PC-3 (cell line): ENCODE results near the gene NEDD9. TPM values are rescaled to one million over a fixed set of nuclear protein-coding genes. Genes with fewer than 3 reads are reported as not detected.

ENCODE experiments used
- ATAC-seq: fragments of 200-7000 bp; cut with Tn5 transposase; 2 replicates; pipeline ENCODE4 v1.9.1; 2020; ENCODE audit warnings: mild to moderate bottlenecking, moderate library complexity
- BruUV-seq: library from RNA; stranded (reverse); fragments of 400-500 nt; replicated peaks from 2 replicates; lab custom pipeline; 2021; lab: Mats Ljungman, UMichigan
- CTCF ChIA-PET: fragments of 300-600 bp; sonication (Branson Sonifier 250); formaldehyde crosslinking; loops from one replicate; lab custom pipeline; 2022; ENCODE audit warnings: antibody characterized with exemption; lab: Charles Lee
- POLR2A ChIA-PET: fragments of 300-600 bp; sonication (Branson Sonifier 250); formaldehyde crosslinking; loops from one replicate; lab custom pipeline; 2022; ENCODE audit warnings: antibody characterized with exemption; ENCODE audit not compliant: unreplicated experiment; lab: Charles Lee
- DNase-seq: peaks from one replicate; pipeline ENCODE4 v3.0.0-alpha.2; 2015
- H2AFZ ChIP-seq: fragments of 300-600 bp; sonication (generic); 2 replicates; pipeline ENCODE4 v1.6.0; 2016; ENCODE audit warnings: antibody characterized with exemption, low read length
- H3F3A ChIP-seq: fragments of 300-600 bp; sonication (generic); one replicate; pipeline ENCODE4 v1.6.0; 2017; ENCODE audit warnings: antibody characterized with exemption, low read length, control low read depth, mild to moderate bottlenecking; ENCODE audit not compliant: unreplicated experiment
- H3K27ac ChIP-seq: fragments of 300-600 bp; sonication (generic); 2 replicates; pipeline ENCODE4 v1.5.1; 2016; ENCODE audit warnings: mild to moderate bottlenecking, low read length
- H3K27me3 ChIP-seq: fragments of 300-600 bp; sonication (generic); 2 replicates; pipeline ENCODE4 v1.6.1; 2016; ENCODE audit warnings: low read length, mixed read lengths
- H3K36me3 ChIP-seq: fragments of 300-600 bp; sonication (generic); 2 replicates; pipeline ENCODE4 v1.6.1; 2016; ENCODE audit warnings: low read depth, mixed run types, low read length, mixed read lengths
- H3K4me1 ChIP-seq: fragments of 300-600 bp; sonication (generic); 2 replicates; pipeline ENCODE4 v1.5.1; 2016; ENCODE audit warnings: low read length; ENCODE audit not compliant: insufficient read depth
- H3K4me2 ChIP-seq: fragments of 300-600 bp; sonication (generic); 2 replicates; pipeline ENCODE4 v1.6.0; 2016; ENCODE audit warnings: low read length
- H3K4me3 ChIP-seq: fragments of 300-600 bp; sonication (generic); 2 replicates; pipeline ENCODE4 v1.5.1; 2016; ENCODE audit warnings: mild to moderate bottlenecking, low read length, mixed read lengths
- H3K79me2 ChIP-seq: fragments of 300-600 bp; sonication (generic); 2 replicates; pipeline ENCODE4 v1.6.1; 2017; ENCODE audit warnings: low read length, mixed read lengths
- H3K9ac ChIP-seq: fragments of 300-600 bp; sonication (generic); 2 replicates; pipeline ENCODE4 v1.6.0; 2016; ENCODE audit warnings: mild to moderate bottlenecking, low read length
- H3K9me2 ChIP-seq: fragments of 300-600 bp; sonication (generic); replicated peaks from 2 replicates; pipeline ENCODE4 v1.6.1; 2016; ENCODE audit warnings: mixed run types, low read length, mixed read lengths
- H3K9me3 ChIP-seq: fragments of 300-600 bp; sonication (generic); 2 replicates; pipeline ENCODE4 v1.6.1; 2016; ENCODE audit warnings: low read length, mixed read lengths
- H4K20me1 ChIP-seq: fragments of 300-600 bp; sonication (generic); 2 replicates; pipeline ENCODE4 v1.6.1; 2016; ENCODE audit warnings: low read length, mixed read lengths
- CTCF ChIP-seq: fragments of 300-600 bp; sonication (generic); conservative IDR thresholded peaks from 2 replicates; pipeline ENCODE4 v1.5.1; 2017; ENCODE audit warnings: antibody characterized with exemption, low read depth, mild to moderate bottlenecking, low read length
- EZH2 ChIP-seq: fragments of 300-600 bp; sonication (generic); IDR thresholded peaks from one replicate; pipeline ENCODE4 v1.6.1; 2017; ENCODE audit warnings: antibody characterized with exemption, mild to moderate bottlenecking, low read length; ENCODE audit not compliant: unreplicated experiment
- EZH2phosphoT487 ChIP-seq: fragments of 300-600 bp; sonication (generic); IDR thresholded peaks from 2 replicates; pipeline ENCODE4 v1.6.1; 2018; ENCODE audit warnings: mild to moderate bottlenecking, antibody characterized with exemption, low read length, borderline replicate concordance
- intact Hi-C: fragments of 100-400 bp; cut with micrococcal nuclease; formaldehyde crosslinking; loops from 2 replicates; pipeline ENCODE4 v1.9.0; 2023
- total RNA-seq: library from RNA; depleted of rRNA; stranded (reverse); fragments of >200 nt; gene quantifications from 2 replicates; pipeline ENCODE4 v1.2.3, GENCODE V29; 2014

Gene NEDD9
- total RNA-seq, 1 experiment from 2014 or later, result 12.1 TPM

DNA sequence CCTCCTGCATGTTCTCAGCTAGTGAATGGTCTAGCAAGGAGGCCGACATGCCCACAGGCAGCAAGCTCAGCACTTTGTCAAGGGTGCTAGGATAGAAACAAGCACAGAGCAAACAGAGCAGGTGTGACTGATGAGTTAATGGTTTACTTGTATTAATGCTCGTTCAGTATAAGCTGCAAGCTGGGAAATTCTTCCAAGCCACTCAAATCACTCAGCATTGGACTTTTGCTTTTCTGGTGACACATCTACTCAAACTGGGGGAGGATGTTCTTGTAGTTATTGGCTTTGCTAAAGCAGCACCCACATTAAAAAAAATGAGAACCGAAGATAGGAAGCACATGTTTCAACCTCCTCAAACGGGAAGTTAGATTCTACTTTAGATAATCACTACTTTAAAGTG is 43.1 kb upstream of the NEDD9 start:
- no peak overlapping the region for H2AFZ ChIP-seq
- no TSS peak for BruUV-seq
- ATAC-seq, result no peak
- no peak for DNase-seq
- H3K27me3 ChIP-seq, result no peaks in the 10 kb centered on the region
- TF ChIP-seq EZH2 (no peak), CTCF (no peak), EZH2phosphoT487 (no peak)
- no peaks in the 10 kb centered on the region for H3K36me3 ChIP-seq
- H3K9ac ChIP-seq, result no peak overlapping the region
- no peaks in the 10 kb centered on the region for H3F3A ChIP-seq
- ChIA-PET CTCF (no interaction called here), POLR2A (no interaction called here)
- H3K4me1 ChIP-seq, result peaks cover 47% of the 10 kb centered on the region
- no peaks in the 10 kb centered on the region for H3K9me3 ChIP-seq
- no peak overlapping the region for H3K4me3 ChIP-seq
- no peak overlapping the region for H3K4me2 ChIP-seq
- no peak overlapping the region for H3K27ac ChIP-seq
- H4K20me1 ChIP-seq, result no peaks in the 10 kb centered on the region
- intact Hi-C loops, result no loop called here
- no peaks in the 10 kb centered on the region for H3K9me2 ChIP-seq
- H3K79me2 ChIP-seq, result no peaks in the 10 kb centered on the region

DNA sequence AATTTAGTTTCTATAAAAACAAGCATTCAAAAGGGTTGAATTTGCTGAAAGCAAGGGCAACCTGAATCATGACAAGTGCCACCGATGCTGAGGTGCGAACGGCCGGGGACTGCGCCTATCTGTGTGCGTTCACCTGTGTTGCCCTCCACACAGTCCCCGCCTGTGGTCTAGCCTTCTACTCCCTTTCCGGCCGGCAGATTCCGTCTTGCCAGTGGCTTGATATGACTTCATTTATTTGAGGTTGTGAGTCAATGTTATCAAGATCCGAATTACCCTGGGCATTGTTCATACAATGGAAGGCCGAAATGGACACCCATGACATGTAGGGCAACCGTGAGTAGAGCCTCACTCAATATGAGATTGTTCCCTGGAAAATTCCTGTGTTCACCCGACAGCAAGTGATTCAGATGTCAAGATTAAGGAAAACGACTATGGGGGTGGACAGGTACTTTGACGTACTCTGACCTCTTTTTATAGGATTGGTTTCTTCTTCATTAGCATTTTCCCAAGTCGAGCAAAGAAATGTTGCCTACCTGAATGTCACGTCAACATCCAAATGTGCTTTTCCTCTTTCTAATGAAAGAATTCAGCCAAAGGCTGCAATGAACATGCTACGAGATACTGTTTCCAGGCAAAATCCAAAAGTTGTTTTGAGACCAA is 41.1 kb upstream of the NEDD9 start:
- Histone ChIP-seq H2AFZ (peak overlapping the region; percentile 19; the same call in 1 of the 2 replicates), H3K4me2 (peak overlapping the region; percentile 57), H3K4me3 (no peak overlapping the region; the same call in 1 of the 2 replicates), H3K27me3 (no peaks in the 10 kb centered on the region), H3K79me2 (no peaks in the 10 kb centered on the region), H3F3A (no peaks in the 10 kb centered on the region), H3K9me3 (no peaks in the 10 kb centered on the region), H4K20me1 (no peaks in the 10 kb centered on the region), H3K4me1 (peaks cover 47% of the 10 kb centered on the region), H3K9me2 (no peaks in the 10 kb centered on the region), H3K36me3 (no peaks in the 10 kb centered on the region), H3K9ac (peak overlapping the region; percentile 41), H3K27ac (peak overlapping the region; percentile 86)
- BruUV-seq, result no TSS peak
- no peak for TF ChIP-seq EZH2
- intact Hi-C loops, result loop anchor here (2.0 to 5.0 kb wide), 3 partner anchors 21 to 44 kb away; partner anchors contain the start of gene NEDD9
- ATAC-seq (peak; percentile 62), DNase-seq (peak; percentile 88)
- CTCF ChIA-PET, result no interaction called here
- POLR2A ChIA-PET, result no interaction called here

DNA sequence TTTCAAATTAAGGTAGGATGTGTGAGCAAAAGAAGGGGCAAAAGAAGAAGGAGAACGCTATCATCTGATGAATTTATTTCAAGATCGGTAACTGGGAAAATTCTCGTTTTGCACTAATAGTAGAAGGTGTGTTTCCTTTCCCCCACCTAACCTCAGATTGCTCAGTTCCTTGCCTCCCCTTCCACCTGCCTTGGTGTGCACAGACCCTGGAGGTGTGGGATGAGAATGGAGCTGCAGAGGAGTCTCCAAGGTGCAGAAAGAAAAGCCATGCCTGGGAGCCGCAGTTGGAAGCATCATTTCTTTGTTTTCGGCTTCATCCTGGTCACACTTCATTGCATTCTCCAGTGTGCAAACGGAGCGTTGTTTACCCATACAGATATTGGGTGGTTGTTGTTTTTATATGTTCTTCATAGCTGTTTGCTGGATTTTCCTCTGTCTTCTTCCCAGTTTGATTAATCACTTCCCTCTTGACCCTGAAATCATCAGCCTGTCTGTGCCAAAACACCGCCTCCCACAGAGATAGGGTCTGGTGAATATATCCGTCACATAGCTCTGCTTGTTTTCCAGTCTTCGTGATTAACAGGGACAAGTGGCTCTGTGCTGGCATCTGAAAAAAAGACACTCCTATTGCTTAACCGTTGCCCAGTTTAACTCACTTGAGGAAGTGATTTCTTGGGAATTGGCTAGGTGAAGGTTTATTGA is 40.2 kb upstream of the NEDD9 start:
- Histone ChIP-seq H3K4me2 (peak overlapping the region; percentile 57), H3K9me2 (no peaks in the 10 kb centered on the region), H3K9me3 (no peaks in the 10 kb centered on the region), H3K36me3 (no peaks in the 10 kb centered on the region), H3K4me1 (peaks cover 40% of the 10 kb centered on the region), H3F3A (no peaks in the 10 kb centered on the region), H3K4me3 (peak overlapping the region; percentile 2; the same call in 1 of the 2 replicates), H2AFZ (no peak overlapping the region), H3K27ac (peak overlapping the region; percentile 86), H3K9ac (peak overlapping the region; percentile 35; the same call in 1 of the 2 replicates), H3K79me2 (no peaks in the 10 kb centered on the region), H3K27me3 (no peaks in the 10 kb centered on the region), H4K20me1 (no peaks in the 10 kb centered on the region)
- intact Hi-C loops, result loop anchor here (2.0 to 5.0 kb wide), 3 partner anchors 20 to 45 kb away; partner anchors contain the start of gene NEDD9
- ATAC-seq (peak; percentile 45), DNase-seq (peak; percentile 55)
- ChIA-PET CTCF (no interaction called here), POLR2A (no interaction called here)
- BruUV-seq, result TSS peak; percentile 60
- TF ChIP-seq EZH2phosphoT487, result no peak
- TF ChIP-seq EZH2, result no peak
- no peak for TF ChIP-seq CTCF
